Endothelial cell of umbilical vein (primary cell): ENCODE results near the gene MVK. TPM values are rescaled to one million over a fixed set of nuclear protein-coding genes. Genes with fewer than 3 reads are reported as not detected.

Source experiments
- BruUV-seq: library from RNA; stranded (reverse); fragments of 400-500 nt; replicated peaks from 2 replicates; lab custom pipeline; 2021; lab: Mats Ljungman, UMichigan
- CTCF ChIA-PET: fragments of 300-600, 350-600 bp; sonication (Branson Sonifier 250); formaldehyde crosslinking; loops from one replicate; lab custom pipeline; 2021; ENCODE audit warnings: antibody characterized with exemption, inconsistent platforms; lab: Charles Lee
- POLR2A ChIA-PET: fragments of 300-600, 350-600 bp; sonication (Branson Sonifier 250); formaldehyde crosslinking; loops from one replicate; lab custom pipeline; 2021; ENCODE audit warnings: antibody characterized with exemption, inconsistent platforms; lab: Charles Lee
- DNase-seq: peaks from one replicate; pipeline ENCODE4 v3.0.0-alpha.2; 2011; ENCODE audit warnings: low read depth, low spot score
- FAIRE-seq: peaks from 2 replicates; lab custom pipeline; 2011; peaks lifted over from hg19 to GRCh38; lab: Jason Lieb, UNC
- H2AFZ ChIP-seq: 2 replicates; pipeline ENCODE4 v1.6.0; 2012; ENCODE audit warnings: low read depth, low read length, control low read depth, inconsistent platforms
- H3K27ac ChIP-seq: 2 replicates; pipeline ENCODE4 v1.5.1; 2011; ENCODE audit warnings: low read depth, mild to moderate bottlenecking, control low read depth, low read length, moderate library complexity; ENCODE audit not compliant: insufficient read depth
- H3K27me3 ChIP-seq, 2 experiments: 2 replicates each; pipeline versions ENCODE4 v1.6.0 to v1.6.1; 2011; ENCODE audit warnings: low read length in 2 of 2, mixed read lengths in 1 of 2; ENCODE audit not compliant: control insufficient read depth in 2 of 2, insufficient read depth in 2 of 2
- H3K36me3 ChIP-seq, 2 experiments: 2 replicates in 1 of 2; 3 replicates in 1 of 2; pipeline ENCODE4 v1.5.1; 2011; ENCODE audit warnings: low read length in 2 of 2, mild to moderate bottlenecking in 1 of 2, moderate library complexity in 1 of 2; ENCODE audit not compliant: control insufficient read depth in 2 of 2, insufficient read depth in 2 of 2; ENCODE audit errors: extremely low read depth in 1 of 2
- H3K4me1 ChIP-seq: 3 replicates; pipeline ENCODE4 v1.5.1; 2011; ENCODE audit warnings: mild to moderate bottlenecking, low read length; ENCODE audit not compliant: control insufficient read depth, insufficient read depth; ENCODE audit errors: extremely low read depth
- H3K4me2 ChIP-seq: 2 replicates; pipeline ENCODE4 v1.6.1; 2011; ENCODE audit warnings: low read length, control low read depth, mixed read lengths; ENCODE audit not compliant: insufficient read depth
- H3K4me3 ChIP-seq, 3 experiments: fragments of 200-600 bp in 1 of 3; sonication (generic), shearing (Covaris generic) in 1 of 3; replicated peaks in 1 of 3; 2 replicates each; pipeline ENCODE4 v1.5.1; 2011 to 2016; ENCODE audit warnings: control low read depth in 3 of 3, low read length in 3 of 3, mild to moderate bottlenecking in 2 of 3, inconsistent platforms in 1 of 3, low read depth in 1 of 3, moderate library complexity in 1 of 3; ENCODE audit not compliant: insufficient read depth in 1 of 3
- H3K79me2 ChIP-seq: 2 replicates; pipeline ENCODE4 v1.6.0; 2012; ENCODE audit warnings: low read length, inconsistent platforms; ENCODE audit not compliant: control insufficient read depth, insufficient read depth
- H3K9ac ChIP-seq: replicated peaks from 2 replicates; pipeline ENCODE3; 2011; ENCODE audit warnings: low read length, control low read depth; ENCODE audit not compliant: insufficient read depth; ENCODE audit errors: extremely low read depth
- H3K9me1 ChIP-seq: replicated peaks from 3 replicates; pipeline ENCODE4 v1.6.0; 2011; ENCODE audit warnings: mild to moderate bottlenecking, low read length; ENCODE audit not compliant: control insufficient read depth, insufficient read depth; ENCODE audit errors: extremely low read depth
- H3K9me3 ChIP-seq: replicated peaks from 2 replicates; pipeline ENCODE4 v1.5.1; 2012; ENCODE audit warnings: low read length, inconsistent platforms; ENCODE audit not compliant: control insufficient read depth, insufficient read depth
- H4K20me1 ChIP-seq: replicated peaks from 2 replicates; pipeline ENCODE3; 2011; ENCODE audit warnings: mild to moderate bottlenecking, low read length; ENCODE audit not compliant: control insufficient read depth, insufficient read depth; ENCODE audit errors: extremely low read depth
- CTCF ChIP-seq, 2 donors: IDR thresholded peaks; 1 replicate in 1 of 2; 2 replicates in 1 of 2; pipeline ENCODE4 v1.5.1; 2011; ENCODE audit warnings: low read length in 2 of 2, mild to moderate bottlenecking in 2 of 2, moderate library complexity in 2 of 2, control low read depth in 1 of 2, inconsistent platforms in 1 of 2, low read depth in 1 of 2; ENCODE audit not compliant: insufficient read depth in 1 of 2; ENCODE audit errors: extremely low read depth in 1 of 2
- EZH2 ChIP-seq: IDR thresholded peaks from 2 replicates; pipeline ENCODE4 v1.6.1; 2012; ENCODE audit warnings: borderline replicate concordance, low read depth, mild to moderate bottlenecking, moderate library complexity, low read length, inconsistent platforms; ENCODE audit not compliant: severe bottlenecking
- FOS ChIP-seq: IDR thresholded peaks from 2 replicates; pipeline ENCODE4 v1.6.1; 2011; ENCODE audit warnings: mild to moderate bottlenecking, low read length, moderate library complexity, borderline replicate concordance; ENCODE audit not compliant: insufficient read depth
- GATA2 ChIP-seq: IDR thresholded peaks from 2 replicates; pipeline ENCODE4 v1.7.0; 2011; ENCODE audit warnings: low read depth, mild to moderate bottlenecking, moderate library complexity, mixed read lengths, low read length; ENCODE audit not compliant: insufficient read length, insufficient read depth
- JUN ChIP-seq: IDR thresholded peaks from 2 replicates; pipeline ENCODE4 v1.6.1; 2011; ENCODE audit warnings: borderline replicate concordance, low read depth; ENCODE audit not compliant: insufficient read length, insufficient read depth
- MYC ChIP-seq: IDR thresholded peaks from one replicate; pipeline ENCODE4 v1.6.1; 2011; ENCODE audit warnings: mild to moderate bottlenecking, low read depth, low read length
- POLR2A ChIP-seq: IDR thresholded peaks from 2 replicates; pipeline ENCODE4 v1.6.1; 2012; ENCODE audit warnings: low read depth, mild to moderate bottlenecking, control low read depth, low read length
- POLR2AphosphoS5 ChIP-seq: IDR thresholded peaks from 2 replicates; pipeline ENCODE4 v1.6.1; 2012; ENCODE audit warnings: low read depth, mild to moderate bottlenecking, control low read depth, low read length, moderate library complexity; ENCODE audit not compliant: insufficient read depth
- dilution Hi-C: fragments of 300-500 bp; cut with MboI; formaldehyde crosslinking; loops from one replicate; pipeline ENCODE4 v1.15.0; 2019; ENCODE audit warnings: low sequenced_read_pairs; ENCODE audit not compliant: extremely low pct_ligation_motif_present
- intact Hi-C: fragments of 100-400 bp; cut with micrococcal nuclease; formaldehyde crosslinking; loops from one replicate; pipeline ENCODE4 v1.10.0; 2022
- polyA plus RNA-seq, 4 experiments: library from polyadenylated mRNA; depleted of rRNA in 3 of 4; stranded (reverse) in 3 of 4; unstranded in 1 of 4; fragments of >200 nt; gene quantifications; 2 replicates each; pipeline versions ENCODE4 v1.2.1 to v1.2.3, GENCODE V29; 2011 to 2012; ENCODE audit warnings: missing spikeins in 1 of 4
- total RNA-seq: library from RNA; stranded (reverse); gene quantifications from 2 replicates; pipeline ENCODE4 v1.2.3, GENCODE V29; 2021
- TF ChIP-seq, protein P1 (sequence below): IDR thresholded peaks from 2 replicates; pipeline ENCODE4 v1.6.1; 2011; ENCODE audit not compliant: insufficient read depth, insufficient read length

MVK gene
- total and polyA plus RNA-seq, 2 donors (not counting 3 experiments of a cell fraction or from before 2014, with no cell fraction given): 32.6 to 42.6 TPM

GRCh38 chr12:109617491-109617890, 43.9 kb downstream of the MVK start:
- Histone ChIP-seq H3K9ac (no peak overlapping the region), H3K4me1 (no peaks in the 10 kb centered on the region), H2AFZ (no peak overlapping the region), H3K27me3 (peaks cover 0 to 11% of the 10 kb centered on the region in 2 experiments), H3K4me3 (no peak overlapping the region), H3K9me3 (no peaks in the 10 kb centered on the region), H3K9me1 (no peaks in the 10 kb centered on the region), H3K4me2 (no peak overlapping the region), H4K20me1 (no peaks in the 10 kb centered on the region), H3K36me3 (no peaks in the 10 kb centered on the region), H3K27ac (no peak overlapping the region), H3K79me2 (no peaks in the 10 kb centered on the region)
- intact Hi-C loops: no loop called here
- POLR2A ChIA-PET: no interaction called here
- TF ChIP-seq MYC (no peak), POLR2AphosphoS5 (no peak)
- dilution Hi-C loops: no loop called here
- no peak for DNase-seq
- CTCF ChIA-PET: interaction anchor here (2.5 kb wide), 1 partner anchor 20 kb away, joined by 10 read pairs; no protein-coding TSS in a partner anchor
- no TSS peak for BruUV-seq
- FAIRE-seq: no peak

DNA sequence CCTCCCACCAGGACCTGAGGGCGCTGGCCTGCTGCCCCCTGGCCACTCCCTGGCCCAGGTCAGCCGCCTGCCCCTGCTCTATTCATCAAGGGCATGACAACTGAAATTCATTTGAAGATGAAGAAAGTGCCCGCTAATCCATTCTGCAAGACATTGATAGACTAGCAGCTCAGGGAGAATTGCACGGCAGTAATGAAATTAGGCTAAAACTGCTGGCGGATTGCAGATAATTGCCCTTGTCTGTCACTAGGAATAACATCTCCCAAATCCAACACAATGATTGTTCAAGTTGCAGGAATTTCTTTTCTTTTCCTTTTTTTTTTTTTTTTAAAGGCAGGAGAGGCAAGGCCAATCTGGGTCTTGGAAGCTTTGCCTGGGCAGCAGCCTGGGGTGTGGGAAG, 44.5 kb downstream of the MVK start:
- BruUV-seq: no TSS peak
- Histone ChIP-seq H3K36me3 (no peaks in the 10 kb centered on the region), H2AFZ (no peak overlapping the region), H4K20me1 (no peaks in the 10 kb centered on the region), H3K9ac (no peak overlapping the region), H3K4me2 (no peak overlapping the region), H3K27me3 (peaks cover 0 to 11% of the 10 kb centered on the region in 2 experiments), H3K4me1 (no peaks in the 10 kb centered on the region), H3K79me2 (no peaks in the 10 kb centered on the region), H3K9me3 (no peaks in the 10 kb centered on the region), H3K4me3 (no peak overlapping the region), H3K9me1 (no peaks in the 10 kb centered on the region), H3K27ac (no peak overlapping the region)
- CTCF ChIA-PET: interaction anchor here (2.5 kb wide), 1 partner anchor 21 kb away, joined by 10 read pairs; no protein-coding TSS in a partner anchor
- TF ChIP-seq JUN (no peak), CTCF (IDR thresholded peaks at IDR 0.05; ENCODE audit: extremely low read depth in 1 of 2, insufficient read depth in 1 of 2, low read depth in 1 of 2, low read length in 2 of 2) (no peak), GATA2 (no peak), POLR2AphosphoS5 (no peak), MYC (no peak), EZH2 (no peak), FOS (no peak), POLR2A (no peak)
- TF ChIP-seq, protein P1, sequence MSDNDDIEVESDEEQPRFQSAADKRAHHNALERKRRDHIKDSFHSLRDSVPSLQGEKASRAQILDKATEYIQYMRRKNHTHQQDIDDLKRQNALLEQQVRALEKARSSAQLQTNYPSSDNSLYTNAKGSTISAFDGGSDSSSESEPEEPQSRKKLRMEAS: no peak
- POLR2A ChIA-PET: no interaction called here
- dilution Hi-C loops: no loop called here
- intact Hi-C loops: no loop called here
- FAIRE-seq (no peak), DNase-seq (no peak)
